ENCODE data around the gene TYMP.

- TF ChIP-seq, protein P1, sequence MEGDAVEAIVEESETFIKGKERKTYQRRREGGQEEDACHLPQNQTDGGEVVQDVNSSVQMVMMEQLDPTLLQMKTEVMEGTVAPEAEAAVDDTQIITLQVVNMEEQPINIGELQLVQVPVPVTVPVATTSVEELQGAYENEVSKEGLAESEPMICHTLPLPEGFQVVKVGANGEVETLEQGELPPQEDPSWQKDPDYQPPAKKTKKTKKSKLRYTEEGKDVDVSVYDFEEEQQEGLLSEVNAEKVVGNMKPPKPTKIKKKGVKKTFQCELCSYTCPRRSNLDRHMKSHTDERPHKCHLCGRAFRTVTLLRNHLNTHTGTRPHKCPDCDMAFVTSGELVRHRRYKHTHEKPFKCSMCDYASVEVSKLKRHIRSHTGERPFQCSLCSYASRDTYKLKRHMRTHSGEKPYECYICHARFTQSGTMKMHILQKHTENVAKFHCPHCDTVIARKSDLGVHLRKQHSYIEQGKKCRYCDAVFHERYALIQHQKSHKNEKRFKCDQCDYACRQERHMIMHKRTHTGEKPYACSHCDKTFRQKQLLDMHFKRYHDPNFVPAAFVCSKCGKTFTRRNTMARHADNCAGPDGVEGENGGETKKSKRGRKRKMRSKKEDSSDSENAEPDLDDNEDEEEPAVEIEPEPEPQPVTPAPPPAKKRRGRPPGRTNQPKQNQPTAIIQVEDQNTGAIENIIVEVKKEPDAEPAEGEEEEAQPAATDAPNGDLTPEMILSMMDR (IDR thresholded peaks at IDR 0.05; ENCODE audit: control extremely low read depth in 1 of 3, insufficient read depth in 1 of 3, low read depth in 1 of 3, low read length in 3 of 3) = no peak
- TF ChIP-seq FOSL1 (IDR thresholded peaks at IDR 0.05; ENCODE audit: insufficient read depth, low read depth, low read length) (no peak), TBP (IDR thresholded peaks at IDR 0.05; ENCODE audit: low read depth, low read length) (no peak), GABPA (IDR thresholded peaks at IDR 0.05; ENCODE audit: borderline replicate concordance, insufficient read depth, low read length) (no peak), RAD21 (IDR thresholded peaks at IDR 0.05 in 1 of 2, conservative IDR thresholded peaks at IDR 0.05 in 1 of 2; ENCODE audit: low read depth in 2 of 2, low read length in 2 of 2) (no peak), CEBPB (IDR thresholded peaks at IDR 0.05; ENCODE audit: low read depth, low read length) (no peak), EP300 (IDR thresholded peaks at IDR 0.05; ENCODE audit: borderline replicate concordance in 1 of 2, low read depth in 2 of 2, low read length in 2 of 2) (no peak), MAFK (IDR thresholded peaks at IDR 0.05; ENCODE audit: low read depth, low read length) (no peak)
Observed at GRCh38 chr22:50522806-50523438, 6.9 kb downstream of the TYMP start.
